Neural cell (in vitro differentiated cells): ENCODE measurements around the gene MAST2. TPM values are rescaled to one million over a fixed set of nuclear protein-coding genes. Genes with fewer than 3 reads are reported as not detected.

ENCODE experiments used
- H2AFZ ChIP-seq: fragments of 200-600, 300-800 bp; sonication (generic), shearing (Covaris generic); 2 replicates; pipeline ENCODE4 v1.6.0; 2014; ENCODE audit warnings: low read depth, mild to moderate bottlenecking, antibody characterized with exemption, low read length, moderate library complexity
- H3F3A ChIP-seq: fragments of 200-600 bp; shearing (Covaris generic); 2 replicates; pipeline ENCODE4 v1.6.1; 2016; ENCODE audit warnings: mild to moderate bottlenecking, moderate library complexity, mixed read lengths, antibody characterized with exemption, low read length; ENCODE audit not compliant: insufficient read depth, poor library complexity, severe bottlenecking
- H3K27ac ChIP-seq: fragments of 200-600, 300-800 bp; sonication (generic), shearing (Covaris generic); 2 replicates; pipeline ENCODE4 v1.5.1; 2014; ENCODE audit warnings: mild to moderate bottlenecking, low read length, moderate library complexity
- H3K27me3 ChIP-seq: fragments of 300-800, 200-600 bp; sonication (generic), shearing (Covaris generic); 2 replicates; pipeline ENCODE4 v1.6.0; 2014; ENCODE audit warnings: mild to moderate bottlenecking, low read depth, low read length, moderate library complexity; ENCODE audit not compliant: insufficient read depth
- H3K36me3 ChIP-seq: fragments of 300-800, 200-600 bp; sonication (generic), shearing (Covaris generic); 2 replicates; pipeline ENCODE4 v1.5.1; 2014; ENCODE audit warnings: mild to moderate bottlenecking, antibody characterized with exemption, low read length, moderate library complexity; ENCODE audit not compliant: insufficient read depth
- H3K4me2 ChIP-seq: fragments of 300-800, 200-600 bp; sonication (generic), shearing (Covaris generic); 2 replicates; pipeline ENCODE4 v1.6.0; 2014; ENCODE audit warnings: mild to moderate bottlenecking, low read length
- H3K4me3 ChIP-seq: fragments of 300-800, 200-600 bp; sonication (generic), shearing (Covaris generic); 2 replicates; pipeline ENCODE4 v1.5.1; 2014; ENCODE audit warnings: mild to moderate bottlenecking, low read length, moderate library complexity
- H3K79me2 ChIP-seq: fragments of 200-600 bp; shearing (Covaris generic); replicated peaks from 2 replicates; pipeline ENCODE4 v1.6.0; 2014; ENCODE audit warnings: mild to moderate bottlenecking, low read length, moderate library complexity; ENCODE audit not compliant: insufficient read depth
- H3K9ac ChIP-seq: fragments of 300-800, 200-600 bp; sonication (generic), shearing (Covaris generic); 2 replicates; pipeline ENCODE4 v1.6.1; 2016; ENCODE audit warnings: mild to moderate bottlenecking, low read length, mixed read lengths
- H3K9me2 ChIP-seq: fragments of 200-600 bp; shearing (Covaris generic); 2 replicates; pipeline ENCODE4 v1.6.1; 2016; ENCODE audit warnings: mild to moderate bottlenecking, low read length, mixed read lengths; ENCODE audit not compliant: insufficient read depth
- H3K9me3 ChIP-seq: fragments of 200-600, 300-800 bp; sonication (generic), shearing (Covaris generic); 2 replicates; pipeline ENCODE4 v1.6.1; 2016; ENCODE audit warnings: mild to moderate bottlenecking, mixed run types, low read length, moderate library complexity, mixed read lengths
- H4K20me1 ChIP-seq: fragments of 200-600 bp; shearing (Covaris generic); 2 replicates; pipeline ENCODE4 v1.6.1; 2016; ENCODE audit warnings: mild to moderate bottlenecking, mixed run types; ENCODE audit not compliant: insufficient read depth
- EP300 ChIP-seq: fragments of 450-650 bp; conservative IDR thresholded peaks from 2 replicates; pipeline ENCODE4 v1.6.1; 2014; ENCODE audit warnings: antibody characterized with exemption, mild to moderate bottlenecking, moderate library complexity; ENCODE audit not compliant: poor library complexity, severe bottlenecking
- EZH2 ChIP-seq: fragments of 200-600, 300-800 bp; shearing (Covaris generic), sonication (generic); IDR thresholded peaks from 2 replicates; pipeline ENCODE4 v1.6.1; 2014; ENCODE audit warnings: antibody characterized with exemption, low read length, borderline replicate concordance, mild to moderate bottlenecking; ENCODE audit not compliant: insufficient read depth, poor library complexity, severe bottlenecking
- MXI1 ChIP-seq: fragments of 450-650 bp; conservative IDR thresholded peaks from 2 replicates; pipeline ENCODE4 v1.6.1; 2014; ENCODE audit warnings: antibody characterized with exemption, mild to moderate bottlenecking; ENCODE audit not compliant: poor library complexity, severe bottlenecking
- POLR2AphosphoS5 ChIP-seq: IDR thresholded peaks from 2 replicates; pipeline ENCODE4 v1.6.1; 2012
- RAD21 ChIP-seq: fragments of 450-650 bp; conservative IDR thresholded peaks from 2 replicates; pipeline ENCODE4 v1.6.1; 2014; ENCODE audit warnings: antibody characterized with exemption, mild to moderate bottlenecking, moderate library complexity
- REST ChIP-seq: IDR thresholded peaks from 2 replicates; pipeline ENCODE4 v1.6.1; 2012; ENCODE audit warnings: borderline replicate concordance
- SMC3 ChIP-seq: fragments of 450-650 bp; conservative IDR thresholded peaks from 2 replicates; pipeline ENCODE4 v1.6.1; 2014; ENCODE audit warnings: antibody characterized with exemption, mild to moderate bottlenecking, moderate library complexity; ENCODE audit not compliant: poor library complexity
- TAF1 ChIP-seq: IDR thresholded peaks from 2 replicates; pipeline ENCODE4 v1.6.1; 2012; ENCODE audit warnings: low read depth
- polyA plus RNA-seq: library from polyadenylated mRNA; depleted of rRNA; stranded (reverse); fragments of >200 nt; gene quantifications from 2 replicates; pipeline ENCODE4 v1.2.3, GENCODE V29; 2014
- TF ChIP-seq, protein P1 (sequence below): fragments of 450-650 bp; IDR thresholded peaks from 2 replicates; pipeline ENCODE4 v1.5.1; 2014; ENCODE audit warnings: antibody characterized with exemption, mild to moderate bottlenecking, moderate library complexity; ENCODE audit not compliant: poor library complexity, severe bottlenecking

The MAST2 gene
- polyA plus RNA-seq, 1 donor from 2014 or later: 22.2 TPM

DNA sequence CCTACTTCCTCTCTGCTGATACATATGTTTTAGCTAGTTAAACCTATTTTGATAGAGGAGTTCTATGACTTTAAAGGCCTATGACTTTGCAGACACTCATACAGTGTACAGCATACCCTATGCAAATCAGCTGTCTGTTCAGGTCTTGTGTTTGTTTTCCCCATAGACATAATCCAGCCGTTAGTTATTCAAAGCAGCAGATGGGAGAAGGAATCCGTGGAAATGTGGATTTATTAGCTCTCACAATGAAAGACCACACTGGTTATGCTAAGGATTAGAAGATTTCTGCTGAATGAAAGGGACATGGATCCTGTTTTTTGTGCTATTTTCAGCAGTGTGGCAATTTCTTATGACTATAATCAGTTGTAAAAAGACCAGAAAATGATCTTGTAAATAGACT is 59.8 kb downstream of the MAST2 start:
- Histone ChIP-seq H3K4me3 (peak overlapping the region; percentile 30), H3K9me3 (no peaks in the 10 kb centered on the region), H4K20me1 (no peaks in the 10 kb centered on the region), H3K36me3 (no peaks in the 10 kb centered on the region), H3K9me2 (no peaks in the 10 kb centered on the region), H3K4me2 (peak overlapping the region; percentile 41), H3K27me3 (no peaks in the 10 kb centered on the region), H3K27ac (peak overlapping the region; percentile 20), H3F3A (no peaks in the 10 kb centered on the region), H3K79me2 (peaks cover 4% of the 10 kb centered on the region), H2AFZ (no peak overlapping the region), H3K9ac (peak overlapping the region; percentile 36)
- no peak for TF ChIP-seq RAD21
- TF ChIP-seq POLR2AphosphoS5: no peak
- TF ChIP-seq EZH2: no peak
- no peak for TF ChIP-seq MXI1
- no peak for TF ChIP-seq REST
- no peak for TF ChIP-seq EP300
- TF ChIP-seq, protein P1, sequence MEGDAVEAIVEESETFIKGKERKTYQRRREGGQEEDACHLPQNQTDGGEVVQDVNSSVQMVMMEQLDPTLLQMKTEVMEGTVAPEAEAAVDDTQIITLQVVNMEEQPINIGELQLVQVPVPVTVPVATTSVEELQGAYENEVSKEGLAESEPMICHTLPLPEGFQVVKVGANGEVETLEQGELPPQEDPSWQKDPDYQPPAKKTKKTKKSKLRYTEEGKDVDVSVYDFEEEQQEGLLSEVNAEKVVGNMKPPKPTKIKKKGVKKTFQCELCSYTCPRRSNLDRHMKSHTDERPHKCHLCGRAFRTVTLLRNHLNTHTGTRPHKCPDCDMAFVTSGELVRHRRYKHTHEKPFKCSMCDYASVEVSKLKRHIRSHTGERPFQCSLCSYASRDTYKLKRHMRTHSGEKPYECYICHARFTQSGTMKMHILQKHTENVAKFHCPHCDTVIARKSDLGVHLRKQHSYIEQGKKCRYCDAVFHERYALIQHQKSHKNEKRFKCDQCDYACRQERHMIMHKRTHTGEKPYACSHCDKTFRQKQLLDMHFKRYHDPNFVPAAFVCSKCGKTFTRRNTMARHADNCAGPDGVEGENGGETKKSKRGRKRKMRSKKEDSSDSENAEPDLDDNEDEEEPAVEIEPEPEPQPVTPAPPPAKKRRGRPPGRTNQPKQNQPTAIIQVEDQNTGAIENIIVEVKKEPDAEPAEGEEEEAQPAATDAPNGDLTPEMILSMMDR: no peak
- TF ChIP-seq SMC3: no peak

GRCh38 chr1:45864167-45865106 is 61.0 kb downstream of the MAST2 start:
- Histone ChIP-seq H3F3A (no peaks in the 10 kb centered on the region), H3K9me3 (no peaks in the 10 kb centered on the region), H3K79me2 (peaks cover 4% of the 10 kb centered on the region), H3K36me3 (no peaks in the 10 kb centered on the region), H3K9ac (peak overlapping the region; percentile 5), H3K9me2 (no peaks in the 10 kb centered on the region), H3K4me3 (peak overlapping the region; percentile 5), H3K27ac (no peak overlapping the region), H3K4me2 (no peak overlapping the region), H3K27me3 (no peaks in the 10 kb centered on the region), H2AFZ (no peak overlapping the region), H4K20me1 (no peaks in the 10 kb centered on the region)
- TF ChIP-seq, protein P1: no peak
- TF ChIP-seq TAF1: no peak
- no peak for TF ChIP-seq SMC3
- no peak for TF ChIP-seq POLR2AphosphoS5
- TF ChIP-seq EP300: no peak
- no peak for TF ChIP-seq EZH2
- TF ChIP-seq RAD21: no peak
- no peak for TF ChIP-seq MXI1
- no peak for TF ChIP-seq REST
